Islet of Langerhans (tissue), 1 donor: ENCODE results near the gene KSR2.
"Not testable (repeated sequence)": the region's sequence is repeated elsewhere in the genome, so short reads cannot be mapped to it uniquely, and the experiment has no call there.

ENCODE experiments used
- FAIRE-seq: peaks from one replicate; lab custom pipeline; 2011; peaks lifted over from hg19 to GRCh38; lab: Jason Lieb, UNC

KSR2 gene

GRCh38 chr12:117968826-117969659 is at the start of gene KSR2:
Gene KSR2 (minus strand): TSS chr12:117968990. CDS start chr12:117968255, 735 bp downstream.
- no peak for FAIRE-seq

- FAIRE-seq = no peak
Measured at GRCh38 chr12:118017926-118018325, 49.1 kb upstream of the KSR2 start.

- FAIRE-seq = no peak
Measured at GRCh38 chr12:118016424-118017264, 47.9 kb upstream of the KSR2 start, which contains the start of gene RFC5. Gene RFC5 (plus strand): TSS chr12:118016703. CDS start chr12:118016828, 125 bp downstream.

- FAIRE-seq = no peak
Measured at GRCh38 chr12:118015944-118016343, 47.2 kb upstream of the KSR2 start.

GRCh38 chr12:118015306-118015705 is 46.5 kb upstream of the KSR2 start:
- FAIRE-seq = no peak

GRCh38 chr12:118013283-118013682 is 44.5 kb upstream of the KSR2 start:
- FAIRE-seq = no peak

GRCh38 chr12:118011961-118012360 is 43.2 kb upstream of the KSR2 start:
- FAIRE-seq = no peak

- FAIRE-seq = no peak
Measured at GRCh38 chr12:118011377-118011776, 42.6 kb upstream of the KSR2 start.

GRCh38 chr12:118010903-118011302 is 42.1 kb upstream of the KSR2 start:
- no peak for FAIRE-seq

GRCh38 chr12:117999806-118000205 is 31.0 kb upstream of the KSR2 start:
- FAIRE-seq = not testable (repeated sequence)

- FAIRE-seq = no peak
Measured at GRCh38 chr12:117998719-117999118, 29.9 kb upstream of the KSR2 start.

- FAIRE-seq = no peak
Measured at GRCh38 chr12:117994551-117995438, 26.0 kb upstream of the KSR2 start.

- FAIRE-seq = no peak
Measured at GRCh38 chr12:117986705-117987469, 18.1 kb upstream of the KSR2 start.

GRCh38 chr12:117985182-117985581 is 16.4 kb upstream of the KSR2 start:
- FAIRE-seq = no peak

GRCh38 chr12:117981267-117981666 is 12.5 kb upstream of the KSR2 start:
- FAIRE-seq = no peak

- no peak for FAIRE-seq
Measured at GRCh38 chr12:117980616-117981015, 11.8 kb upstream of the KSR2 start.

GRCh38 chr12:117977373-117977772 is 8.6 kb upstream of the KSR2 start:
- no peak for FAIRE-seq

GRCh38 chr12:117975006-117975405 is 6.2 kb upstream of the KSR2 start:
- no peak for FAIRE-seq

- no peak for FAIRE-seq
Measured at GRCh38 chr12:117972301-117972700, 3.5 kb upstream of the KSR2 start.

- no peak for FAIRE-seq
Measured at GRCh38 chr12:117970334-117970733, 1.5 kb upstream of the KSR2 start.

- FAIRE-seq = no peak
Measured at GRCh38 chr12:117968151-117968789, 520 bp downstream of the KSR2 start.
